ENCODE measurements around the gene EP400. TPM values are rescaled to one million over a fixed set of nuclear protein-coding genes. Genes with fewer than 3 reads are reported as not detected.

EP400 gene
- total and polyA plus RNA-seq, 2 of the 8 experiments (the other 6 are each of a cell fraction or from before 2014, with no cell fraction given) = 13.1 to 69.7 TPM

DNA sequence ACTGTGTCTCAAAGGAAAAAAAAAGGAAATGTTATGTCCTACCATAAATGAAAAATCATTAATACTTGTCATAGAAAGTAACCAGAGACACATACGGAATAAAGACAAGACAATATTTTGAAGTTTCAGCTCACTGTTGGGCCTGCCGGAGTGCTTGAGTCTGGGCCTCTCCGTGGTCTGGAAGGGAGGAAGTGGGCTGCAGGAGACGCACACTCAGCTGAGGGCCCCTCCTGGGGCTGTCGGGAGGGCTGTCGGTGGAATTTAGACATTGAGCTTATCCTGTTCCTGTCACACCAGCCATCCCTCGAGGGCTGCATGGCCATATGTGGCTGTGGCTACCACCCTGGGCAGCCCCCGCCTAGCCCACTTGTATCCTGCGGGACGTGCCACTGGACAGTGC, 113.7 kb downstream of the EP400 start:
- TF ChIP-seq MAFK (IDR thresholded peaks at IDR 0.05; ENCODE audit: low read depth, low read length) = no peak
- TF ChIP-seq EP300 (IDR thresholded peaks at IDR 0.05; ENCODE audit: borderline replicate concordance in 1 of 2, low read depth in 2 of 2, low read length in 2 of 2) = no peak
- no peak for TF ChIP-seq TEAD4 (IDR thresholded peaks at IDR 0.05; ENCODE audit: low read depth, low read length)
- TF ChIP-seq TAF7 (optimal IDR thresholded peaks at IDR 0.05; ENCODE audit: borderline replicate concordance, low read depth, low read length) = no peak
- TF ChIP-seq HDAC6 (IDR thresholded peaks at IDR 0.05; ENCODE audit: low read depth, low read length) = no peak
- TF ChIP-seq POLR2A (IDR thresholded peaks at IDR 0.05; ENCODE audit: control extremely low read depth in 1 of 2, low read depth in 2 of 2, low read length in 2 of 2) = no peak
- TF ChIP-seq BRCA1 (IDR thresholded peaks at IDR 0.05; ENCODE audit: low read depth, low read length) = no peak
- TF ChIP-seq GABPA (IDR thresholded peaks at IDR 0.05; ENCODE audit: borderline replicate concordance, insufficient read depth, low read length) = no peak
- no peak for TF ChIP-seq BCL11A (IDR thresholded peaks at IDR 0.05; ENCODE audit: low read depth in 2 of 2, low read length in 2 of 2)
- no peak overlapping the region for H3K4me3 ChIP-seq (ENCODE audit: extremely low read depth in 1 of 4, insufficient read depth in 2 of 4, low read depth in 3 of 4, low read length in 4 of 4)
- no peak overlapping the region for H4K91ac ChIP-seq (replicated peaks; ENCODE audit: insufficient read length, low read length)
- no peak overlapping the region for H2BK15ac ChIP-seq (ENCODE audit: low read length)
- no peak overlapping the region for H3K4me2 ChIP-seq (ENCODE audit: insufficient read depth in 1 of 2, low read depth in 2 of 2, low read length in 2 of 2)
- H4K20me1 ChIP-seq (replicated peaks in 1 of 2; ENCODE audit: control insufficient read depth in 1 of 2, insufficient read depth in 2 of 2, low read length in 2 of 2) = peaks cover 0 to 10% of the 10 kb centered on the region in 2 experiments
- no peak overlapping the region for H2BK120ac ChIP-seq (replicated peaks; ENCODE audit: low read depth, low read length)
- H2AFZ ChIP-seq (ENCODE audit: low read length) = no peak overlapping the region
- H3K56ac ChIP-seq (replicated peaks; ENCODE audit: insufficient read length, low read depth, low read length) = no peak overlapping the region
- FAIRE-seq = no peak
- H2BK12ac ChIP-seq (ENCODE audit: low read depth, low read length) = no peak overlapping the region
- H3K27ac ChIP-seq (ENCODE audit: low read depth, low read length) = no peak overlapping the region
- H4K5ac ChIP-seq (ENCODE audit: insufficient read length, low read depth, low read length) = no peak overlapping the region
- no peaks in the 10 kb centered on the region for H3K23me2 ChIP-seq (ENCODE audit: low read depth, low read length)
- H3K18ac ChIP-seq (ENCODE audit: extremely low read depth, low read length) = no peak overlapping the region
- H4K8ac ChIP-seq (ENCODE audit: extremely low read depth, insufficient read depth, low read length) = no peak overlapping the region
- H3K4ac ChIP-seq (replicated peaks; ENCODE audit: insufficient read length, low read depth, low read length) = no peak overlapping the region
- H2BK20ac ChIP-seq (ENCODE audit: low read length) = no peak overlapping the region
- no peak overlapping the region for H2BK5ac ChIP-seq (ENCODE audit: low read depth, low read length)
- H3K9ac ChIP-seq (replicated peaks in 1 of 4; ENCODE audit: extremely low read depth in 1 of 4, low read depth in 3 of 4, low read length in 3 of 4) = no peak overlapping the region
- H3K4me1 ChIP-seq (replicated peaks in 1 of 4; ENCODE audit: control insufficient read depth in 3 of 4, insufficient read depth in 4 of 4, low read length in 3 of 4) = no peaks in the 10 kb centered on the region
- CTCF ChIA-PET (ENCODE audit: partially characterized antibody) = interaction anchor here (0.9 kb wide), 1 partner anchor 11 kb away, joined by 3 read pairs; no protein-coding TSS in a partner anchor
- no peak overlapping the region for H2AK5ac ChIP-seq (ENCODE audit: low read depth, low read length)
- POLR2A ChIA-PET (ENCODE audit: partially characterized antibody) = interaction anchor here (0.7 to 1.1 kb wide), 2 partner anchors 35 to 71 kb away, joined by 3 to 4 read pairs; no protein-coding TSS in a partner anchor
- no peak for DNase-seq (ENCODE audit: low read depth in 1 of 2, low spot score in 2 of 2)
- H3K36me3 ChIP-seq (ENCODE audit: control insufficient read depth in 2 of 4, insufficient read depth in 4 of 4, low read length in 3 of 4) = peaks cover 12 to 51% (median 40%) of the 10 kb centered on the region in 4 experiments
- H3K79me2 ChIP-seq (ENCODE audit: control insufficient read depth in 1 of 2, insufficient read depth in 2 of 2, low read length in 2 of 2) = no peaks in the 10 kb centered on the region
- 92% methylated on average over 10 of the region's 10 CpGs; no CpG with 5 or more reads in 1 of the 2 experiments for WGBS, 2 experiments (ENCODE audit: extremely low coverage in 1 of 2, insufficient coverage in 1 of 2, insufficient read length in 1 of 2, insufficient replicate concordance in 2 of 2, low coverage in 1 of 2, low lambda C conversion rate in 2 of 2, missing lambda C conversion rate in 1 of 2)
- no peak overlapping the region for H3K23ac ChIP-seq (ENCODE audit: insufficient read length)
- H3K79me1 ChIP-seq (ENCODE audit: low read depth, low read length) = no peaks in the 10 kb centered on the region; the same call in 1 of the 2 replicates
- H3K14ac ChIP-seq (ENCODE audit: insufficient read length) = no peak overlapping the region
- H3K9me3 ChIP-seq (ENCODE audit: insufficient read depth in 2 of 2, low read depth in 1 of 2, low read length in 1 of 2) = no peaks in the 10 kb centered on the region
- H3K27me3 ChIP-seq (replicated peaks in 1 of 4; ENCODE audit: control insufficient read depth in 3 of 4, extremely low read depth in 1 of 4, insufficient read depth in 3 of 4, low read length in 3 of 4) = no peaks in the 10 kb centered on the region

Data from H1 (cell line).